ENCODE results near the gene OR2AT4. TPM values are rescaled to one million over a fixed set of nuclear protein-coding genes. Genes with fewer than 3 reads are reported as not detected.

OR2AT4 gene
- total RNA-seq, 2 donors from 2014 or later, result under 0.01 TPM; not detected in 1

GRCh38 chr11:75105462-75105925 lies 8.8 kb upstream of the OR2AT4 start:
- Histone ChIP-seq H3K9me3 (no peaks in the 10 kb centered on the region), H3K27me3 (no peaks in the 10 kb centered on the region), H3K4me1 (no peaks in the 10 kb centered on the region), H3K27ac (no peak overlapping the region), H3K4me3 (no peak overlapping the region), H3K36me3 (replicated peaks in 1 of 2; ENCODE audit: insufficient read depth in 1 of 2, low read depth in 2 of 2) (no peaks in the 10 kb centered on the region)
- TF ChIP-seq CTCF (IDR thresholded peaks at IDR 0.05), result no peak
- TF ChIP-seq POLR2A (IDR thresholded peaks at IDR 0.05), result no peak
- no peak for ATAC-seq
- intact Hi-C loops (cut with DNase I), result no loop called here
- 44 to 67% methylated on average over 7 to 9 of the region's 9 CpGs for WGBS, 2 donors
- no peak for DNase-seq

GRCh38 chr11:75103380-75104026 lies 6.8 kb upstream of the OR2AT4 start:
- no peak overlapping the region for H3K4me3 ChIP-seq
- TF ChIP-seq CTCF (IDR thresholded peaks at IDR 0.05) (no peak), POLR2A (IDR thresholded peaks at IDR 0.05) (no peak)
- 70 to 76% methylated on average over 5 of the region's 5 CpGs for WGBS, 2 donors
- intact Hi-C loops (cut with DNase I), result no loop called here
- no peaks in the 10 kb centered on the region for H3K36me3 ChIP-seq (replicated peaks in 1 of 2; ENCODE audit: insufficient read depth in 1 of 2, low read depth in 2 of 2)
- no peak overlapping the region for H3K27ac ChIP-seq
- no peaks in the 10 kb centered on the region for H3K4me1 ChIP-seq
- DNase-seq, result no peak
- no peaks in the 10 kb centered on the region for H3K9me3 ChIP-seq
- H3K27me3 ChIP-seq, result no peaks in the 10 kb centered on the region
- no peak for ATAC-seq

GRCh38 chr11:75101424-75102128 lies 4.9 kb upstream of the OR2AT4 start:
- Histone ChIP-seq H3K36me3 (replicated peaks in 1 of 2; ENCODE audit: insufficient read depth in 1 of 2, low read depth in 2 of 2) (no peaks in the 10 kb centered on the region), H3K27ac (no peak overlapping the region), H3K4me1 (no peaks in the 10 kb centered on the region), H3K4me3 (no peak overlapping the region), H3K9me3 (no peaks in the 10 kb centered on the region), H3K27me3 (no peaks in the 10 kb centered on the region)
- TF ChIP-seq CTCF (IDR thresholded peaks at IDR 0.05), result no peak
- TF ChIP-seq POLR2A (IDR thresholded peaks at IDR 0.05), result no peak
- no peak for ATAC-seq
- 75 to 76% methylated on average over 8 of the region's 8 CpGs for WGBS, 2 donors
- intact Hi-C loops (cut with DNase I), result no loop called here
- DNase-seq, result no peak

GRCh38 chr11:75100314-75100713 lies 3.6 kb upstream of the OR2AT4 start:
- no peaks in the 10 kb centered on the region for H3K4me1 ChIP-seq
- TF ChIP-seq CTCF (IDR thresholded peaks at IDR 0.05) (no peak), POLR2A (IDR thresholded peaks at IDR 0.05) (no peak)
- DNase-seq (no peak), ATAC-seq (no peak)
- no peaks in the 10 kb centered on the region for H3K27me3 ChIP-seq
- no peak overlapping the region for H3K4me3 ChIP-seq
- no peak overlapping the region for H3K27ac ChIP-seq
- no peaks in the 10 kb centered on the region for H3K9me3 ChIP-seq
- no peaks in the 10 kb centered on the region for H3K36me3 ChIP-seq (replicated peaks in 1 of 2; ENCODE audit: insufficient read depth in 1 of 2, low read depth in 2 of 2)
- 24 to 25% methylated on average over 3 of the region's 3 CpGs for WGBS, 2 donors
- intact Hi-C loops (cut with DNase I), result no loop called here

Data from body of pancreas (tissue), 4 donors.